Urinary bladder (tissue), 4 donors: Measurements from ENCODE around the gene RASL10B. TPM values are rescaled to one million over a fixed set of nuclear protein-coding genes. Genes with fewer than 3 reads are reported as not detected.
"Not testable (repeated sequence)": the region's sequence is repeated elsewhere in the genome, so short reads cannot be mapped to it uniquely, and the experiment has no call there.

Experiments
- DNase-seq: peaks from one replicate; pipeline ENCODE4 v3.0.0-alpha.2; 2015; ENCODE audit errors: extremely low spot score
- H3K27ac ChIP-seq: one replicate; pipeline ENCODE4 v1.5.1; 2013; ENCODE audit warnings: low read depth, mild to moderate bottlenecking, moderate library complexity
- H3K36me3 ChIP-seq: one replicate; pipeline ENCODE4 v1.6.1; 2013; ENCODE audit warnings: mild to moderate bottlenecking, moderate library complexity; ENCODE audit not compliant: insufficient read depth
- H3K4me1 ChIP-seq: one replicate; pipeline ENCODE4 v1.6.1; 2013; ENCODE audit warnings: mild to moderate bottlenecking, moderate library complexity; ENCODE audit not compliant: insufficient read depth
- H3K4me3 ChIP-seq: one replicate; pipeline ENCODE4 v1.5.1; 2013; ENCODE audit warnings: low read depth, low read length
- WGBS: extraction: QIAGEN DNeasy Blood & Tissue Kit; methylation state at CpG from one replicate; pipeline ENCODE4 v1.1.7; 2013; 5-methylcytosine and 5-hydroxymethylcytosine counted together
- polyA plus RNA-seq: library from polyadenylated mRNA; stranded (reverse); fragments of 200-250 nt; gene quantifications from one replicate; pipeline ENCODE4 v1.2.3, GENCODE V29; 2013
- total RNA-seq: library from RNA; depleted of rRNA; stranded (reverse); fragments of >200 nt; gene quantifications from one replicate; pipeline ENCODE4 v1.2.3, GENCODE V29; 2014
- donor health status: healthy with polysubstance abuse.
- donor health status: healthy.

RASL10B gene
- total RNA-seq (0.69 TPM), polyA plus RNA-seq (3.0 TPM)

GRCh38 chr17:35731239-35731916, at the start of gene RASL10B:
RASL10B (plus strand) TSS chr17:35731639; CDS start chr17:35735185, 3,546 bp downstream.
- H3K27ac ChIP-seq, result no peak within 1 kb of the TSS
- H3K4me3 ChIP-seq, result peak within 1 kb of the TSS; percentile 82
- no peaks in the 10 kb centered on the region for H3K36me3 ChIP-seq
- WGBS, result 3% methylated on average over 44 of the region's 44 CpGs
- DNase-seq, result no peak
- no peaks in the 10 kb centered on the region for H3K4me1 ChIP-seq

GRCh38 chr17:35683591-35683990, 47.8 kb upstream of the RASL10B start:
- Histone ChIP-seq H3K27ac (no peak overlapping the region), H3K4me3 (no peak overlapping the region), H3K4me1 (no peaks in the 10 kb centered on the region), H3K36me3 (peaks cover 7% of the 10 kb centered on the region)
- WGBS, result 75% methylated on average over 4 of the region's 4 CpGs
- DNase-seq, result no peak

GRCh38 chr17:35684055-35684802, 47.2 kb upstream of the RASL10B start:
- WGBS, result 69% methylated on average over 2 of the region's 2 CpGs
- Histone ChIP-seq H3K27ac (no peak overlapping the region), H3K4me1 (no peaks in the 10 kb centered on the region), H3K36me3 (peaks cover 7% of the 10 kb centered on the region), H3K4me3 (no peak overlapping the region)
- no peak for DNase-seq

GRCh38 chr17:35692512-35693210, 38.8 kb upstream of the RASL10B start:
- no peaks in the 10 kb centered on the region for H3K36me3 ChIP-seq
- no peak overlapping the region for H3K27ac ChIP-seq
- H3K4me3 ChIP-seq, result no peak overlapping the region
- no peak for DNase-seq
- H3K4me1 ChIP-seq, result no peaks in the 10 kb centered on the region
- WGBS, result 87% methylated on average over 7 of the region's 7 CpGs

- no peaks in the 10 kb centered on the region for H3K36me3 ChIP-seq
Measured at GRCh38 chr17:35693662-35694061, 37.8 kb upstream of the RASL10B start.

GRCh38 chr17:35694906-35695305, 36.5 kb upstream of the RASL10B start:
- WGBS, result 72% methylated on average over 2 of the region's 2 CpGs
- DNase-seq, result no peak
- no peak overlapping the region for H3K27ac ChIP-seq
- no peaks in the 10 kb centered on the region for H3K4me1 ChIP-seq
- no peaks in the 10 kb centered on the region for H3K36me3 ChIP-seq
- H3K4me3 ChIP-seq, result no peak overlapping the region

More at GRCh38 chr17:35693662-35694061, 37.8 kb upstream of the RASL10B start:
- no peak overlapping the region for H3K27ac ChIP-seq
- no peak overlapping the region for H3K4me3 ChIP-seq
- no peak for DNase-seq
- no peaks in the 10 kb centered on the region for H3K4me1 ChIP-seq
- 95% methylated on average over 3 of the region's 3 CpGs for WGBS

- no peak for DNase-seq
- Histone ChIP-seq H3K4me3 (no peak overlapping the region), H3K36me3 (no peaks in the 10 kb centered on the region), H3K27ac (no peak overlapping the region), H3K4me1 (no peaks in the 10 kb centered on the region)
- WGBS, result 57% methylated on average over 2 of the region's 2 CpGs
Measured at GRCh38 chr17:35695613-35696012, 35.8 kb upstream of the RASL10B start.

GRCh38 chr17:35698800-35699199, 32.6 kb upstream of the RASL10B start:
- Histone ChIP-seq H3K36me3 (no peaks in the 10 kb centered on the region), H3K4me3 (no peak overlapping the region), H3K27ac (no peak overlapping the region), H3K4me1 (no peaks in the 10 kb centered on the region)
- no peak for DNase-seq
- WGBS, result 87% methylated on average over 2 of the region's 2 CpGs

GRCh38 chr17:35700150-35700549, 31.3 kb upstream of the RASL10B start:
- Histone ChIP-seq H3K36me3 (no peaks in the 10 kb centered on the region), H3K27ac (no peak overlapping the region), H3K4me1 (no peaks in the 10 kb centered on the region), H3K4me3 (no peak overlapping the region)
- no peak for DNase-seq
- WGBS, result 88% methylated on average over 6 of the region's 6 CpGs

GRCh38 chr17:35701491-35701890, 29.9 kb upstream of the RASL10B start:
- no peaks in the 10 kb centered on the region for H3K36me3 ChIP-seq
- 96% methylated on average over 5 of the region's 5 CpGs for WGBS

GRCh38 chr17:35703308-35703707, 28.1 kb upstream of the RASL10B start:
- H3K4me3 ChIP-seq, H3K27ac ChIP-seq, H3K4me1 ChIP-seq, H3K36me3 ChIP-seq, DNase-seq: not testable (repeated sequence)
- 97% methylated on average over 2 of the region's 2 CpGs for WGBS

More at GRCh38 chr17:35701491-35701890, 29.9 kb upstream of the RASL10B start:
- H3K27ac ChIP-seq, result no peak overlapping the region
- no peaks in the 10 kb centered on the region for H3K4me1 ChIP-seq
- no peak overlapping the region for H3K4me3 ChIP-seq
- DNase-seq, result no peak

- WGBS, result 90% methylated on average over 1 of the region's 1 CpG
- Histone ChIP-seq H3K4me1 (no peaks in the 10 kb centered on the region), H3K36me3 (peaks cover 5% of the 10 kb centered on the region), H3K4me3 (no peak overlapping the region), H3K27ac (no peak overlapping the region)
- DNase-seq, result no peak
Measured at GRCh38 chr17:35705230-35705629, 26.2 kb upstream of the RASL10B start.

- WGBS, result 74% methylated on average over 5 of the region's 5 CpGs
- peaks cover 5% of the 10 kb centered on the region for H3K36me3 ChIP-seq
Measured at GRCh38 chr17:35705705-35706104, 25.7 kb upstream of the RASL10B start.

GRCh38 chr17:35708149-35708548, 23.3 kb upstream of the RASL10B start:
- Histone ChIP-seq H3K36me3 (peaks cover 5% of the 10 kb centered on the region), H3K27ac (no peak overlapping the region)
- 71% methylated on average over 3 of the region's 3 CpGs for WGBS

More at GRCh38 chr17:35705705-35706104, 25.7 kb upstream of the RASL10B start:
- no peak overlapping the region for H3K4me3 ChIP-seq
- no peaks in the 10 kb centered on the region for H3K4me1 ChIP-seq
- no peak for DNase-seq
- H3K27ac ChIP-seq, result no peak overlapping the region

More at GRCh38 chr17:35708149-35708548, 23.3 kb upstream of the RASL10B start:
- no peak overlapping the region for H3K4me3 ChIP-seq
- DNase-seq, result no peak
- no peaks in the 10 kb centered on the region for H3K4me1 ChIP-seq
